T1000 (cell line): ENCODE results near the gene SLC14A1.

Experiments
- DNase-seq: peaks from one replicate; lab custom pipeline; 2025; ENCODE audit warnings: mixed read lengths; lab: John Stamatoyannopoulos, UW

Gene SLC14A1

DNA sequence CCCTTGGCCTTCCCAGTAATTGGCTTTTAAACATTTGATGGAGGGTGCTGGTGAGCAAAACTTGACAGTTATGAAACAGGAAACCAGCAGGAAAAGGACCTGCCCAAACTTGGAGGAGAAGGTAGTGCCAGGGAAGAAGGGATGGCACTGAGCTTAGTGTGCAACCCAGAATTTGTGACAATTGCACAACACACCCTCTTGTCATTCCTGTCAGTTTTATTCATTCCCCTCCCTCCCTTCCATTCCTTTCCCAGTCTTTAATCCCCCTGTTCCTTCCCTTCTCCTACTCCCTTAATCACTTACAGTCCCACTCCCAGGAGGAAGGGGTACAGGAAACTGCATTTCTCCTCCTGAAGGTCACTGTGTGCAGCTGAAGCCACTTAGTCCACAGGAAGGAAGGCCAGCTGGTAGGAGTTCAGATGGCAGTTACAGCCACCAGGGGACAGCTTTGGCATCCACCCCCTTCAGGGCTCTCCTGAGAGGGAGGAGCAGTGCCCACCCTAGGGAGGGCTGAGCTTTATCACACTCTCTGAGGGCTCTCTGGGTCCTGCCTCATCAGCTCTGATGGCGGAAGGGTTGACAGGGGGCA lies 77.5 kb downstream of the SLC14A1 start:
- no peak for DNase-seq
